Rectal smooth muscle tissue (tissue), 1 donor: ENCODE data around the gene SS18L1.

Experiments
- H3K27ac ChIP-seq: one replicate; pipeline ENCODE4 v1.7.0; 2013; ENCODE audit warnings: low read depth, low read length, inconsistent platforms
- H3K27me3 ChIP-seq: one replicate; pipeline ENCODE4 v1.7.0; 2013; ENCODE audit warnings: low read length; ENCODE audit not compliant: control insufficient read depth, insufficient read depth
- H3K36me3 ChIP-seq: one replicate; pipeline ENCODE4 v1.7.0; 2013; ENCODE audit warnings: low read length; ENCODE audit not compliant: control insufficient read depth, insufficient read depth
- H3K4me1 ChIP-seq: one replicate; pipeline ENCODE4 v1.7.0; 2013; ENCODE audit warnings: low read length; ENCODE audit not compliant: control insufficient read depth, insufficient read depth
- H3K4me3 ChIP-seq: one replicate; pipeline ENCODE4 v1.7.0; 2013; ENCODE audit warnings: low read length
- H3K9ac ChIP-seq: one replicate; pipeline ENCODE4 v1.7.0; 2013; ENCODE audit warnings: low read length

SS18L1 gene

DNA sequence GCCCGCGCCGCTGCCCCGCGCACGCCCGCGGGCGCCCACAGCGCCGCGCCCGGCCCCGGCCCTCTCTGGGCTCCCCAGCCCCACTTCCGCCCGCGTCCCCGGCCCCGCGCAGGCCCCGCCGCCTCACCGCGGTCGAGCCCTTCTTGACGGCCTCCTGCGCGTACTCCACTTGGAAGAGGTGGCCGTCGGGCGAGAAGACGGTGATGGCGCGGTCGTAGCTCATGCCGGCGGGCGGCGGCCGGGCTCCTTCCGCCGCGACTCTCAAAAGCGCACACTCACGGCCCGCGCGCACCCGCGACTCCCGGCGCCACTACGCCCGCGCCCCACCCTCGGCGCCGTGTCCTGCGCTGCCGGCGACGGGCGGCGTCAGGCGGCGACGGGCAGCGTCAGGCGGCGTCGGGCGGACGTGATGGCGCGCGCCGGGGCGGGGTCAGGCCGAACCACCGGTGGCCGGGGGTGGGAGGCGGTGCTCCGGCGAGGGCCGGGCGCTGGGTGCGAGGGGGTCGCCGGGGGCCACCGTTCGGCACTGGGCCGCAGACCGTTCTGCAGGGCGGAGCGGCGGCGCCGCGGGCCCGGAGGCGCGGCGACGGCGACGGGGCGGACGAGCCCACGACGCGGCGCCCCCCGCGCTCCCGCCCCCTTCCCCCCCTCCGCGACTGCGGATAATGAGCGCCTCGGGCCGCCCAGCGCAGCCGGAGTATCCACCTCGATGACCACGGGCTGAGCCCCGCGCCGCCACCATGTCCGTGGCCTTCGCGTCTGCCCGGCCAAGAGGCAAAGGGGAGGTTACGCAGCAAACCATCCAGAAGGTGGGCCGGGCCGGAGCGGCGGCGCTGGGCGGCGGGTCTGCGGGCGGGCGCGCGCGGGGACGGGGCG, at the start of gene SS18L1, which contains the start of gene PSMA7:
Gene SS18L1 (plus strand): TSS at position 689 of the 876 bp plus-strand sequence. CDS start 52 bp downstream, at position 741.
Gene PSMA7 (minus strand): TSS at position 314 of the 876 bp plus-strand sequence. CDS start 91 bp downstream, at position 223.
- Histone ChIP-seq H3K9ac (peak within 1 kb of the TSS; percentile 32), H3K36me3 (peaks cover 16% of the 10 kb centered on the region), H3K4me1 (peaks cover 18% of the 10 kb centered on the region), H3K27me3 (no peaks in the 10 kb centered on the region), H3K27ac (peak within 1 kb of the TSS; percentile 84), H3K4me3 (peak within 1 kb of the TSS; percentile 71)

DNA sequence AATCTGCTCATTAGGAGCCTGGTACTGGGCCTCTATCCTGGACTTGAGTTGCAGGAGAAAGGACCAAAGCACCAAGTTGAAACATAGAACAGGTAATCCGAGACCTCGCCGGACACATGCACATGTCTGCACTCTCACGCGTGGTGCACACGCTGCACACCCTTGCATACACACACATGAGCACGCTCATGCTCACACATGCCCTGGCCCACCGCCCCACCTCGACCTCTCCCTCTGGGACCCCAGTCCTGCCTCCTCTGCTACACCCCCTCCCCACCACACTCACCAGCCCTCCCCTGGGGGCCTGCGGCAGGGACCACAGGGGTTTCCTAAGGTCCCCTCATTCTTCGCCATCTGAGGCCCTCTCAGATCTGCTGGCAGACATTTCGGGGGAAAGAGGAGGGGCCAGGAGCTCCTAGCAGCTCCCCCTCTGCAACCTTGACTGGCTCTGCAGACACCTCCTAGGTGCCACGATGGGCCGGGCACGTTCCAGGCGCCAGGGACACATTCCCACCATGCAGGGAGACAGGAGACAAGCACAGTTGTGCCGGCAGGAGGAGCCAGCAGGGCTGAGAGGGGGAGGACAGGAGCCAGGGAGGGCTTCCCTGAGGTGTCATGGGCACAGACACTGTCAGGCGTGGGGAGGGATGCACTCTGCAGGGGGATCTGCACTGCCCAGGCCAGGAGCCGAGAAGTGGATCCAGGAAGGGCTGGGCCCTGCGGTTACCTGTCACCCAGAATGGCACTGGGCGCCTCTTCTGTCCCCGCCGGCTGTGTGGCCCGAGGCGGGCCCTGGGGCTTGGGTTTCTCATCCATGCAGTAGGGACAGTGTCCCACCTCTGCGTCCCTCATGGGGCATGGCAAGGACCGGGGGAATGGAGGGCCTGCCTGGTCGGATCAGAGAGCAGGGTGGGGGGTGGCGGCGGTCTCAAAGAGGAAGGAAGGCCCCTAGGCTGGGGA, 46.9 kb upstream of the SS18L1 start:
- no peak overlapping the region for H3K9ac ChIP-seq
- no peak overlapping the region for H3K27ac ChIP-seq
- no peak overlapping the region for H3K4me3 ChIP-seq
- no peaks in the 10 kb centered on the region for H3K4me1 ChIP-seq
- H3K36me3 ChIP-seq = no peaks in the 10 kb centered on the region
- H3K27me3 ChIP-seq = no peaks in the 10 kb centered on the region

DNA sequence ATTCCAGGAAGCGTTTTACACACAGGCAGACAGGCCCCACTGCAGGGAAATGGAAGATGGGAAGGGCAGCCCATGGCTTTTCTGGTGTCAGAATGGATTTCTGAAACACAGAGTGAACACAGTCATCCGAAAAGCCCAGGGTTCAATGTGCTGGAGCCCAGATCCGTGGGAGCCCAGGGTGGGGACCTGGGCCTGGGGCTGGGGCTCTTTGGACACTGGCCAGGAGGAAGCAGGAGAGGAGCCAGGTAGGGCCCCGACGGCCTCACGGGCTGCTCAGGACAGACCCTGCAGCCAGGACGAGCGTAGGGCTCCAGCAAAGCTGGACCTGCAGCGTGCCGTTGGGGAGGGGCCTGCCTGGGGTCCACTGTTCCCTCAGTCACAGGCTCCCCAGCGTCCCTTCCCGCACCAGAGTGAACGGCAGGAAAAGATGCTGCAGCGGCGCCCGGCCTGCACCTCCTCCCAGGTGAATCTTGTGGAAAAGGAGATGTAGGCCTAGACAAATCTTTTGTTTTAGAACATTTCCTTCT, 45.6 kb upstream of the SS18L1 start:
- no peaks in the 10 kb centered on the region for H3K27me3 ChIP-seq
- no peak overlapping the region for H3K9ac ChIP-seq
- no peak overlapping the region for H3K4me3 ChIP-seq
- H3K27ac ChIP-seq = no peak overlapping the region
- no peaks in the 10 kb centered on the region for H3K4me1 ChIP-seq
- H3K36me3 ChIP-seq = no peaks in the 10 kb centered on the region

DNA sequence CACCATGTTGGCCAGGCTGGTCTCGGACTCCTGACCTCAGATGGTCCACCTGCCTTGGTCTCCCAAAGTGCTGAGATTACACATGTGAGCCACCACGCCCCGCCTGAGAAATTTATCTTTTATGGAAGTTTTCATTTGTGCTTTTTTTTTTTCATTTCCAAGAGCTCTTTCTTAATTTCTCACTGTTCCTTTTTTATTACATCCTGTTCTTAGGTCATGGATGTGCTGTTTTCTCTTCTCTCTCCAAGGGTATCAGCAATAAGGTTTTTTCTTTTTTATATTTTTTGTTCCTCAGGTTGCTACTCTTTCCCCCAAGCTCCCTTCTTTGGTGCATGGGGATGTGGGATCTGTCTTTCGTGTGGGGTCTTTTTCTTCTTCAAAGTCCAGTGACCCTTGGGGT, 42.5 kb upstream of the SS18L1 start:
- no peak overlapping the region for H3K27ac ChIP-seq
- H3K4me3 ChIP-seq = no peak overlapping the region
- peaks cover 4% of the 10 kb centered on the region for H3K4me1 ChIP-seq
- H3K9ac ChIP-seq = no peak overlapping the region
- peaks cover 4% of the 10 kb centered on the region for H3K27me3 ChIP-seq
- H3K36me3 ChIP-seq = no peaks in the 10 kb centered on the region

DNA sequence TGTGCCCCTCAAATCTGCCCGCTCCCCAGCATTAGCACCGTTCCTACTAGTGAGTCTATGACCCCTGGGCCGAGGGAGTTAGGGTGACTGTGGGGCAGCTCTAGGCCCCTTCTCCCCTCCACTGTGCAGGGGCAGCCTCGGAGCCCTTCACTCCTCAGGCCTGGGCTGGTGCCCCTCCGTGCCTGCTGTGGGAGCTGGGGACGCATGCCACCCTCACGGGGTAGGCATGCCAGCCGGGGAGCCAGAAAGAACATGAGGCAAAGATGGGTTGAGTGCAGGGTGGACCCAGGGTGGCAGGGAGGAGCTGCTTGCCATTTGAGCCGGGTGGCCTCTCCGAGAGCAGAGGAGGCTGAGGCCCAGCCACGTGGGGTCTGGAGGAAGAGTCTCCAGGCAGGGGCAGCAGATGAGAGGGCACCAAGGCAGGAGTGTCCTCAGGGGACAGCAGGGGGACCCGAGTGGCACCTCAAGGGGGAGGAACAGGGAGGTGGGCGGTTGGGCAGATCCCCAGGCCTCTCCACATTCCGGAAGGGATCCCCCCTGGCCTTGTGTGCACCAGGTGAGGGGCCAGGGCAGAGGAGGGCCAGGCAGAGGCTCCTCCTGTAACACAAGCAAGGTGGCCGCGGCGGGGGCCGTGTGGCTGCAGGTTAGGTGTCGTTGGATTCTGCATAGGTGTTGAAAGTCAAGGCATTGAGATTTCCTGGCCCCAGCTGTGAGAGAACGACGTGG, 39.9 kb upstream of the SS18L1 start:
- H3K4me1 ChIP-seq = peaks cover 4% of the 10 kb centered on the region
- H3K27ac ChIP-seq = no peak overlapping the region

GRCh38 chr20:62104234-62104789, 39.3 kb upstream of the SS18L1 start:
- no peak overlapping the region for H3K9ac ChIP-seq
- H3K4me1 ChIP-seq = peaks cover 4% of the 10 kb centered on the region
- no peaks in the 10 kb centered on the region for H3K36me3 ChIP-seq
- no peak overlapping the region for H3K27ac ChIP-seq
- H3K4me3 ChIP-seq = no peak overlapping the region
- H3K27me3 ChIP-seq = peaks cover 4% of the 10 kb centered on the region

More for the DNA sequence above, 39.9 kb upstream of the SS18L1 start:
- Histone ChIP-seq H3K4me3 (no peak overlapping the region), H3K27me3 (peaks cover 4% of the 10 kb centered on the region), H3K36me3 (no peaks in the 10 kb centered on the region), H3K9ac (no peak overlapping the region)

DNA sequence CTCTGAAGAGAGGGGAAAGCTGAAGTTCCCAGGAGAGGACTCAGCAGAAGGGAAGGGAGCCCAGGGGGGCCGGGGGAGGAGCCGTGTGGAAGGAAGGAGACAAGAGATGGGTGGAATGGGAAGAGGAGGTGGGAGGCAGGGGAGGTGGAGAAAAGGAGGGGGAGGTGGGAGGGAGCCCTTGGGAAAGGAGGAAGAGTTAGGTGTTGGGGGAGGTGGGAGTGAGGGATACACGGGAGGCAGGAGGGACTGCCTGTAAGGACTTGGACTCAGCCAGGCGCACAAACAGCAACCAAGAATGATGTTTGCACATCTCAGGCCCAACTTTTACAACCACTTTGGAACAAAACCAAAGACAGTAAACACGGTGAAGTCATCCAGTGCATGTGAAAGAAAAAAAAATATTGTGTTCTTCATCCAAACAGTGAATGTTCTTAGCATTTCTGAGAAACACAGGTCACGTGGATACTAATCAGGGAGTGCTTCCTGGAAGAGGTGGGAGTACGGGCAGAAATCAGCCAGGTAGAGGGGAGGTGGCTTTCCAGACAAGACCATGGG, 38.7 kb upstream of the SS18L1 start:
- H3K9ac ChIP-seq = no peak overlapping the region
- no peaks in the 10 kb centered on the region for H3K36me3 ChIP-seq
- peak overlapping the region; percentile 16 for H3K4me3 ChIP-seq
- H3K4me1 ChIP-seq = peaks cover 4% of the 10 kb centered on the region
- peaks cover 4% of the 10 kb centered on the region for H3K27me3 ChIP-seq
- peak overlapping the region; percentile 63 for H3K27ac ChIP-seq

DNA sequence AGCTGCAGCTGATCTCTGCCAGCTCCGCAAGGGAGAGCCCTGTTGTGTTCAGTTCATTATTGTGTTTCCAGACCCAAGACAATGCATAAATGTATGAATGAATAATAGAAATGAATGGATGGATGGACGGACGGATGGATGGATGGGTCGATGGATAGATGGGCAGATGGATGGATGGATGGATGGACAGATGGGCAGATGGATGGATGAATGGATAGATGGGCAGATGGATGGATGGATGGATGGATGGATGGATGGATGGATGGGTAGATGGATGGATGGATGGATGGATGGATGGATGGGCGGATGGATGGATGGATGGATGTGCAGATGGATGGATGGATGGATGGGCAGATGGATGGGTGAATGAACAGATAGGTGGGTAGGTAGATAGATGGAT, 38.0 kb upstream of the SS18L1 start:
- Histone ChIP-seq H3K9ac (no peak overlapping the region), H3K4me3 (no peak overlapping the region), H3K4me1 (peaks cover 4% of the 10 kb centered on the region), H3K27ac (no peak overlapping the region), H3K27me3 (peaks cover 4% of the 10 kb centered on the region), H3K36me3 (no peaks in the 10 kb centered on the region)

- Histone ChIP-seq H3K27ac (no peak overlapping the region), H3K4me1 (no peaks in the 10 kb centered on the region), H3K4me3 (no peak overlapping the region), H3K9ac (no peak overlapping the region), H3K27me3 (no peaks in the 10 kb centered on the region), H3K36me3 (no peaks in the 10 kb centered on the region)
Measured at GRCh38 chr20:62111148-62111547, 32.4 kb upstream of the SS18L1 start.

GRCh38 chr20:62112368-62112767, 31.2 kb upstream of the SS18L1 start:
- H3K9ac ChIP-seq = no peak overlapping the region
- no peaks in the 10 kb centered on the region for H3K27me3 ChIP-seq
- no peak overlapping the region for H3K4me3 ChIP-seq
- H3K27ac ChIP-seq = no peak overlapping the region
- H3K36me3 ChIP-seq = no peaks in the 10 kb centered on the region
- H3K4me1 ChIP-seq = no peaks in the 10 kb centered on the region

DNA sequence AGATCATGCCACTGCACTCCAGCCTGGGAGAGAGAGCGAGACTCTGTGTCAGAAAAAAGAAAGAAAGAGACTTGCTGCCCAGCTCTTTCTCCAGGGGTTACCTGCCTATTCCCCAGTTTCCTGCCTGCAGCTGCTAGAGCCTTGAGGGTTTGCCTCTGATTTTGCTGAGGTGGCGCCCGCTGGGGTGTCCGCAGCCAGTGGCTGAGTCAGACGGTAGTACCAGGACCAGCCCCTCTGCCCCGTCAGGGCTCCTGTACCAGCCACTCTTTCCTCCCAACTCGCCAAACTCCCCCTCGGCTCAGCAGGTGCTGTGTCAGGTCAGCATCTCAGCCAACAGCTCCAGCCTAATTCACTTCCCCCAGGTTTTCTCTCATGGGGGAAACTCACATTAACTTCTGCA, 28.7 kb upstream of the SS18L1 start:
- no peak overlapping the region for H3K4me3 ChIP-seq
- H3K27ac ChIP-seq = no peak overlapping the region
- H3K9ac ChIP-seq = no peak overlapping the region
- no peaks in the 10 kb centered on the region for H3K36me3 ChIP-seq
- H3K4me1 ChIP-seq = no peaks in the 10 kb centered on the region
- H3K27me3 ChIP-seq = no peaks in the 10 kb centered on the region
